Measurements from ENCODE around the gene VTI1B. TPM values are rescaled to one million over a fixed set of nuclear protein-coding genes. Genes with fewer than 3 reads are reported as not detected.

The VTI1B gene
- total RNA-seq, 1 donor from 2014 or later = 73.7 TPM

Other genes with a start within 250 kb of the VTI1B start
- gene TMEM229B, start 185.9 kb downstream of the VTI1B start, total RNA-seq = 0.71 and 0.75 TPM in 2 replicates
- 1.5 and 1.8 TPM in 2 replicates for gene PLEKHH1, start 141.3 kb downstream of the VTI1B start, total RNA-seq
- 14.5 and 21.8 TPM in 2 replicates for gene PIGH, start 74.4 kb downstream of the VTI1B start, total RNA-seq
- 19.2 and 21.1 TPM in 2 replicates for gene ARG2, start 54.7 kb downstream of the VTI1B start, total RNA-seq
- 78.4 and 82.9 TPM in 2 replicates for gene RDH11, start 21.1 kb upstream of the VTI1B start, total RNA-seq
- not detected in 2 replicates for gene RDH12, start 27.3 kb upstream of the VTI1B start, total RNA-seq
- gene ZFYVE26, start 142.0 kb upstream of the VTI1B start, total RNA-seq = 16.0 and 16.2 TPM in 2 replicates
- gene RAD51B, start 145.1 kb upstream of the VTI1B start, total RNA-seq = 25.1 and 30.1 TPM in 2 replicates

Measured in activated T-helper 2 cell treated with anti-CD3 and anti-CD28 coated beads, Interferon-gamma antibody, Interleukin-2, Interleukin-4, amounts not matched to agents 10 μg/mL and 5 μg/mL and 100 μg/mL, durations not matched to agents 14 hours and 24 hours and 36 hours (primary cell).